HCT116 (cell line): Measurements from ENCODE around the gene DTWD1.

ENCODE experiments used
- EGR1 ChIP-seq: IDR thresholded peaks from 2 replicates; pipeline ENCODE4 v1.6.1; 2012; ENCODE audit warnings: low read depth
- ELF1 ChIP-seq: IDR thresholded peaks from 2 replicates; pipeline ENCODE4 v1.6.1; 2012; ENCODE audit warnings: low read depth, borderline replicate concordance
- EZH2 ChIP-seq: fragments of 200-600 bp; sonication (generic); IDR thresholded peaks from 2 replicates; pipeline ENCODE4 v1.6.1; 2017; ENCODE audit warnings: antibody characterized with exemption, mixed run types
- FOSL1 ChIP-seq: IDR thresholded peaks from 2 replicates; pipeline ENCODE4 v1.6.1; 2012; ENCODE audit warnings: low read depth
- POLR2A ChIP-seq: IDR thresholded peaks from 2 replicates; pipeline ENCODE4 v1.7.0; 2011; ENCODE audit warnings: borderline replicate concordance; ENCODE audit not compliant: insufficient read depth, insufficient read length; ENCODE audit errors: extremely low read depth
- POLR2AphosphoS5 ChIP-seq: IDR thresholded peaks from 2 replicates; pipeline ENCODE4 v1.6.1; 2011; ENCODE audit warnings: mild to moderate bottlenecking, low read depth, low read length, moderate library complexity
- SIN3A ChIP-seq: IDR thresholded peaks from 2 replicates; pipeline ENCODE4 v1.6.1; 2012; ENCODE audit warnings: low read depth
- SRF ChIP-seq: IDR thresholded peaks from 2 replicates; pipeline ENCODE4 v1.6.1; 2012; ENCODE audit warnings: low read depth
- YY1 ChIP-seq: IDR thresholded peaks from 2 replicates; pipeline ENCODE4 v1.6.1; 2011; ENCODE audit warnings: low read length, low read depth, moderate library complexity, mild to moderate bottlenecking; ENCODE audit not compliant: insufficient replicate concordance; ENCODE audit errors: extremely low read depth
- ZFX ChIP-seq: fragments of 450-650 bp; IDR thresholded peaks from 2 replicates; pipeline ENCODE4 v1.6.1; 2017
- ZNF274 ChIP-seq: fragments of 200-500 bp; sonication (Bioruptor generic); IDR thresholded peaks from 2 replicates; pipeline ENCODE4 v1.6.1; 2014; ENCODE audit warnings: mild to moderate bottlenecking, low read depth, low read length, inconsistent platforms
- TF ChIP-seq, protein P1 (sequence below), 3 experiments: fragments of 200-600 bp in 1 of 3; sonication (generic) in 1 of 3; IDR thresholded peaks in 2 of 3; conservative IDR thresholded peaks in 1 of 3; 2 replicates each; pipeline ENCODE4 v1.5.1; 2012 to 2017; ENCODE audit warnings: low read depth in 2 of 3, low read length in 2 of 3, antibody characterized with exemption in 1 of 3, borderline replicate concordance in 1 of 3, control low read depth in 1 of 3, mild to moderate bottlenecking in 1 of 3, mixed read lengths in 1 of 3, mixed run types in 1 of 3, moderate library complexity in 1 of 3; ENCODE audit not compliant: insufficient read depth in 1 of 3
- TF ChIP-seq, protein P2 (sequence below): IDR thresholded peaks from 2 replicates; pipeline ENCODE4 v1.6.1; 2012; ENCODE audit warnings: low read depth

DNA sequence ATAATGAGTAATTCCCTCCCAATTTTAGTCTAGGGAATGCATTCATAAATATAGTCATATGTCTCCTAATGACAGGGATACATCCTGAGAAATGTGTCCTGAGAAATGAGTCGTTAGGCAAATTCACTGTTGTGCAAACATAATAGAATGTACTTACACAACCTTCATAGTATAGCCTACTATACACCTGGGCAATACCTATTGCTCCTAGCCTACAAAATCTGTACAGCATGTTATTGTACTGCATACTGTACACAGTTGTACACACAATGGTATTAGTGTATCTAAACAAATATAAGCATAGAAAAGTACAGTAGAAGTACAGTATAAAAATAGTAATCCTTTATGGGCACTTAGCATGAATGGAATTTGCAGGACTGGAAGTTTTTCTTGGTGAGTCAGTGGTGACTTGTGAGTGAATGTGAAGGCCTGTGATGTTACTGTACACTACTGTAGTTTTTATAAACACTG, 6.6 kb downstream of the DTWD1 start:
- TF ChIP-seq EZH2: no peak
- TF ChIP-seq, protein P1, sequence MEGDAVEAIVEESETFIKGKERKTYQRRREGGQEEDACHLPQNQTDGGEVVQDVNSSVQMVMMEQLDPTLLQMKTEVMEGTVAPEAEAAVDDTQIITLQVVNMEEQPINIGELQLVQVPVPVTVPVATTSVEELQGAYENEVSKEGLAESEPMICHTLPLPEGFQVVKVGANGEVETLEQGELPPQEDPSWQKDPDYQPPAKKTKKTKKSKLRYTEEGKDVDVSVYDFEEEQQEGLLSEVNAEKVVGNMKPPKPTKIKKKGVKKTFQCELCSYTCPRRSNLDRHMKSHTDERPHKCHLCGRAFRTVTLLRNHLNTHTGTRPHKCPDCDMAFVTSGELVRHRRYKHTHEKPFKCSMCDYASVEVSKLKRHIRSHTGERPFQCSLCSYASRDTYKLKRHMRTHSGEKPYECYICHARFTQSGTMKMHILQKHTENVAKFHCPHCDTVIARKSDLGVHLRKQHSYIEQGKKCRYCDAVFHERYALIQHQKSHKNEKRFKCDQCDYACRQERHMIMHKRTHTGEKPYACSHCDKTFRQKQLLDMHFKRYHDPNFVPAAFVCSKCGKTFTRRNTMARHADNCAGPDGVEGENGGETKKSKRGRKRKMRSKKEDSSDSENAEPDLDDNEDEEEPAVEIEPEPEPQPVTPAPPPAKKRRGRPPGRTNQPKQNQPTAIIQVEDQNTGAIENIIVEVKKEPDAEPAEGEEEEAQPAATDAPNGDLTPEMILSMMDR (IDR thresholded peaks at IDR 0.05 in 2 of 3, conservative IDR thresholded peaks at IDR 0.05 in 1 of 3; ENCODE audit: borderline replicate concordance in 1 of 3, insufficient read depth in 1 of 3, low read depth in 2 of 3, low read length in 2 of 3): no peak
- no peak for TF ChIP-seq ZFX
- no peak for TF ChIP-seq ZNF274
- no peak for TF ChIP-seq YY1
- TF ChIP-seq SRF: no peak
- no peak for TF ChIP-seq POLR2AphosphoS5
- no peak for TF ChIP-seq SIN3A
- TF ChIP-seq, protein P2, sequence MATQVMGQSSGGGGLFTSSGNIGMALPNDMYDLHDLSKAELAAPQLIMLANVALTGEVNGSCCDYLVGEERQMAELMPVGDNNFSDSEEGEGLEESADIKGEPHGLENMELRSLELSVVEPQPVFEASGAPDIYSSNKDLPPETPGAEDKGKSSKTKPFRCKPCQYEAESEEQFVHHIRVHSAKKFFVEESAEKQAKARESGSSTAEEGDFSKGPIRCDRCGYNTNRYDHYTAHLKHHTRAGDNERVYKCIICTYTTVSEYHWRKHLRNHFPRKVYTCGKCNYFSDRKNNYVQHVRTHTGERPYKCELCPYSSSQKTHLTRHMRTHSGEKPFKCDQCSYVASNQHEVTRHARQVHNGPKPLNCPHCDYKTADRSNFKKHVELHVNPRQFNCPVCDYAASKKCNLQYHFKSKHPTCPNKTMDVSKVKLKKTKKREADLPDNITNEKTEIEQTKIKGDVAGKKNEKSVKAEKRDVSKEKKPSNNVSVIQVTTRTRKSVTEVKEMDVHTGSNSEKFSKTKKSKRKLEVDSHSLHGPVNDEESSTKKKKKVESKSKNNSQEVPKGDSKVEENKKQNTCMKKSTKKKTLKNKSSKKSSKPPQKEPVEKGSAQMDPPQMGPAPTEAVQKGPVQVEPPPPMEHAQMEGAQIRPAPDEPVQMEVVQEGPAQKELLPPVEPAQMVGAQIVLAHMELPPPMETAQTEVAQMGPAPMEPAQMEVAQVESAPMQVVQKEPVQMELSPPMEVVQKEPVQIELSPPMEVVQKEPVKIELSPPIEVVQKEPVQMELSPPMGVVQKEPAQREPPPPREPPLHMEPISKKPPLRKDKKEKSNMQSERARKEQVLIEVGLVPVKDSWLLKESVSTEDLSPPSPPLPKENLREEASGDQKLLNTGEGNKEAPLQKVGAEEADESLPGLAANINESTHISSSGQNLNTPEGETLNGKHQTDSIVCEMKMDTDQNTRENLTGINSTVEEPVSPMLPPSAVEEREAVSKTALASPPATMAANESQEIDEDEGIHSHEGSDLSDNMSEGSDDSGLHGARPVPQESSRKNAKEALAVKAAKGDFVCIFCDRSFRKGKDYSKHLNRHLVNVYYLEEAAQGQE: no peak
- TF ChIP-seq POLR2A: no peak
- peak; percentile 67 for TF ChIP-seq FOSL1
- no peak for TF ChIP-seq EGR1
- no peak for TF ChIP-seq ELF1
